GM13976 (cell line): ENCODE results near the gene NDOR1.

Source experiments
- DNase-seq: peaks from one replicate; pipeline ENCODE4 v3.0.0; 2012; ENCODE audit warnings: low spot score
- in situ Hi-C: fragments of 300-500 bp; cut with MboI; formaldehyde crosslinking; loops from one replicate; pipeline ENCODE4 v1.12.0; 2022; ENCODE audit warnings: low sequenced_read_pairs, mixed read lengths, inconsistent platforms; ENCODE audit not compliant: unreplicated experiment
- TF ChIP-seq, protein P1 (sequence below): IDR thresholded peaks from 2 replicates; pipeline ENCODE4 v1.5.1; 2012; ENCODE audit warnings: borderline replicate concordance, mild to moderate bottlenecking; ENCODE audit not compliant: insufficient read depth; ENCODE audit errors: extremely low read depth, missing control alignments, control extremely low read depth

NDOR1 gene

DNA sequence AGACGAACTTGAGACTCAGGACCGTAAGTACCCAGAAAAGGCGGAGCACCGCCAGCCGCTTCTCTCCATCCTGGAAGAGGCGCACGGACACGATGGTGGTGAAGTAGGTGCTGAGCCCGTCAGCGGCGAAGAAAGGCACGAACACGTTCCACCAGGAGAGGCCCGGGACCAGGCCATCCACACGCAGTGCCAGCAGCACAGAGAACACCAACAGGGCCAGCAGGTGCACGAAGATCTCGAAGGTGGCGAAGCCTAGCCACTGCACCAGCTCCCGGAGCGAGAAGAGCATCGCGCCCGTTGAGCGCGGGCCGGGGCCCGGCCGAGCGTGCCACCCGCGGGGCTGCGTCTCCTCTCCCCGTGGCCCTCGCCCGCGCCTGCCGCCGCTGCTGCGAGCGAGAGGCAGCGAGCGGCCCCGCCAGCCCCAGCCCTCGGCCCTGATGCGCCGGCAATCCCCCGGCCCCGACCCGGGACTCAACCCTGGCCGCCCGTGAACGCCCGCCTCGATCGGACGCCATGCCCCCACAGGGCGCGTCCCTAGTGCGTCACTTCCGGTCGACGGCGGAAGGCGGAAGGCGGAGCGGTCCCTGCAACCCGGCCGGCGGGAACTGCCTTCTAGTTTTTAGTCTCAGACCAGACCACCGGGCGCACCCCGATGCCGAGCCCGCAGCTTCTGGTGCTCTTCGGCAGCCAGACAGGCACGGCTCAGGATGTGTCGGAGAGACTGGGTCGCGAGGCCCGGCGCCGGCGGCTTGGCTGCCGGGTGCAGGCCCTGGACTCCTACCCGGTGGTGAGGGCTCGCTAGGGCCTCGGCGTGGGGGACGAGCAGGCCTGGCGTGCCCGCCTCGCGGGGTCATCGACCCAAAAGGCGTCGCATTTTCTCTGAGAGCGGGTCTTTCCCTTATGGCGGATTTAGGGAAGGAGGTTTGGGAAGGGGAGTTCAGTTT, at the start of gene NDOR1, which contains the start of gene TMEM203:
TSS of gene NDOR1 (plus strand) at position 575 of the 944 bp plus-strand sequence. CDS start at position 653, 78 bp downstream.
TSS of gene TMEM203 (minus strand) at position 523 of the 944 bp plus-strand sequence. CDS start at position 289, 234 bp downstream.
- TF ChIP-seq, protein P1, sequence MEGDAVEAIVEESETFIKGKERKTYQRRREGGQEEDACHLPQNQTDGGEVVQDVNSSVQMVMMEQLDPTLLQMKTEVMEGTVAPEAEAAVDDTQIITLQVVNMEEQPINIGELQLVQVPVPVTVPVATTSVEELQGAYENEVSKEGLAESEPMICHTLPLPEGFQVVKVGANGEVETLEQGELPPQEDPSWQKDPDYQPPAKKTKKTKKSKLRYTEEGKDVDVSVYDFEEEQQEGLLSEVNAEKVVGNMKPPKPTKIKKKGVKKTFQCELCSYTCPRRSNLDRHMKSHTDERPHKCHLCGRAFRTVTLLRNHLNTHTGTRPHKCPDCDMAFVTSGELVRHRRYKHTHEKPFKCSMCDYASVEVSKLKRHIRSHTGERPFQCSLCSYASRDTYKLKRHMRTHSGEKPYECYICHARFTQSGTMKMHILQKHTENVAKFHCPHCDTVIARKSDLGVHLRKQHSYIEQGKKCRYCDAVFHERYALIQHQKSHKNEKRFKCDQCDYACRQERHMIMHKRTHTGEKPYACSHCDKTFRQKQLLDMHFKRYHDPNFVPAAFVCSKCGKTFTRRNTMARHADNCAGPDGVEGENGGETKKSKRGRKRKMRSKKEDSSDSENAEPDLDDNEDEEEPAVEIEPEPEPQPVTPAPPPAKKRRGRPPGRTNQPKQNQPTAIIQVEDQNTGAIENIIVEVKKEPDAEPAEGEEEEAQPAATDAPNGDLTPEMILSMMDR, result no peak
- peak; percentile 98 for DNase-seq
- in situ Hi-C loops, result no loop called here

DNA sequence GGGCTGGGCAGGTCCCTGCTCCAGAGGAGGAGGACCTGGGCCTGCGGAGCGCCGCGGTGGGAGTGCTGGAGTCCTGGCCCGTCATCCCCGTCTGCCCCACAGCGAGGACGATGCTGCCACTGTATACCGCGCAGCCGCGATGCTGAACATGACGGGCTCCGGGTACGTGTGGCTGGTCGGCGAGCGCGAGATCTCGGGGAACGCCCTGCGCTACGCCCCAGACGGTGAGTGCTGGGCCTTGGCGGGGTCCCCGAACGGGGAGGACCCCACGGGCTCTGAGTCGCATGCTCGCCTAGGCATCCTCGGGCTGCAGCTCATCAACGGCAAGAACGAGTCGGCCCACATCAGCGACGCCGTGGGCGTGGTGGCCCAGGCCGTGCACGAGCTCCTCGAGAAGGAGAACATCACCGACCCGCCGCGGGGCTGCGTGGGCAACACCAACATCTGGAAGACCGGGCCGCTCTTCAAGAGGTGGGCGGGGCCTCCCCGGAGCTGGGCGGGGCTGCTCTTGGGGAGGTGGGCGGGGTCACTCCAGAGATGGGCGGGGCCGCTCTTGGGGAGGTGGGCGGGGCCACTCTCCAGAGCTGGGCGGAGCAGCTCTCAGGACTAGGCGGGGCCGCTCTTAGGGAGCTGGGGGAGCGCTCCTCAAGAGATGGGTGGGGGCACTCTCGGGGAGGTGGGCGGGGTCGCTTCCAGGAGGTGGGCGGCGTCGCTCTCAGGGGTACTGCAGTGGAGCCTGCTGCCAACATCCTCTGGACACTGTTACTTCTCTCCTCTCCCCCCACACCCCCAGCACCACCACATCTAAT, 48.7 kb upstream of the NDOR1 start:
- TF ChIP-seq, protein P1, result no peak
- peak; percentile 89 for DNase-seq
- in situ Hi-C loops, result no loop called here

DNA sequence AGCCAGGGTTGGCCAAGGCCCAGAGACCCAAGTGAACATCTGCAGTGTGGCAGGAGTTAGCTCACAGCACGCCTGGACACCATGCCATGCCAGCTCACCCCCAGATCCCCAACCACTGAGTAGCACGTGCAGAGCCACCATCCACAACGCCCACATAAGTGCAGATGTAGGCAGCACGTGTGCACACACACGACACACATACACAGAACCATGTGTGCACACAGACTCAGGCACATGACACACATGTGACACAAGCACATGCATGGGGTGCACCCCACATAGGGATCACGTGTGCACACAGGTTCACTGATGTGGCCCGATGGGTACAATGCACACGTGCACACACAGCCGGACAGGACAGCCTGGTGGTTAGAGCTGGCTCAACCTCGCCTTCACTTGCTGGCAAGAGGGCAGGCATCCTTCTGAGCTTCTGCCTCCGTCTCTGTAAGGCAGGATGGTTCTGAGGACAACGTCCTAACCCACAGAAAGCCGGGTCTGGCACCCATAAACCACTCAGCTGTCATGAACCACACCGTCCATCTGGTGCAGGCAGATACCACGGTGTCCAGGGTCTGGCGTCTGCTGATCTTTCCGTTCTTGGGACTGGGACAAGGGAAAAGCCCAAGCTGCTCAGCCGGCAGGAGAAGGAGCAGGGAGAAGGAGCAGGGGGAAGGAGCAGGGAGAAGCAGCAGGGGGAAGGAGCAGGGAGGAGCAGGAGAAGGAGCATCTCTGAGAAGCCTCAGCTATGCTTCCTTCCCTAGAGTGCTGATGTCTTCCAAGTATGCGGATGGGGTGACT, 47.7 kb upstream of the NDOR1 start:
- in situ Hi-C loops, result no loop called here
- no peak for DNase-seq
- TF ChIP-seq, protein P1, result no peak

DNA sequence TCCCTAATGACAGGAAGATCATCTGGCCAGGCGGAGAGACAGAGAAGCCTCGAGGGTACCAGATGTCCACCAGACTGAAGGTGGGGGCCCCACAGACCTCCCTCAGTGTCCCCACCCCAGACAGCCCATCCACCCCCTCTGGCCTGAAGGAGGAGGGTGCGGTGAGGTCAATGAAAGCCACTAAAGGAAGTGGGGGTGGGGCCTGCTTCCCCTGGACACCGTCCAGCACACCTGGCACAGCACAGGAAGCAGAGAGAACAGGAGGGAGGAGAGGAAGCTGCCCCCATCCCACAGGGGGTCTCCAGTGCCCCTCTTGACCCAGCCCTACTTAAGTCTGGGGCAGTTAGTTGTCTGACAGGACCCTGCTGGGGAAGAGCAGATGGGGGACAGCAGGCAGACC, 46.9 kb upstream of the NDOR1 start:
- in situ Hi-C loops, result no loop called here
- TF ChIP-seq, protein P1, result no peak

DNA sequence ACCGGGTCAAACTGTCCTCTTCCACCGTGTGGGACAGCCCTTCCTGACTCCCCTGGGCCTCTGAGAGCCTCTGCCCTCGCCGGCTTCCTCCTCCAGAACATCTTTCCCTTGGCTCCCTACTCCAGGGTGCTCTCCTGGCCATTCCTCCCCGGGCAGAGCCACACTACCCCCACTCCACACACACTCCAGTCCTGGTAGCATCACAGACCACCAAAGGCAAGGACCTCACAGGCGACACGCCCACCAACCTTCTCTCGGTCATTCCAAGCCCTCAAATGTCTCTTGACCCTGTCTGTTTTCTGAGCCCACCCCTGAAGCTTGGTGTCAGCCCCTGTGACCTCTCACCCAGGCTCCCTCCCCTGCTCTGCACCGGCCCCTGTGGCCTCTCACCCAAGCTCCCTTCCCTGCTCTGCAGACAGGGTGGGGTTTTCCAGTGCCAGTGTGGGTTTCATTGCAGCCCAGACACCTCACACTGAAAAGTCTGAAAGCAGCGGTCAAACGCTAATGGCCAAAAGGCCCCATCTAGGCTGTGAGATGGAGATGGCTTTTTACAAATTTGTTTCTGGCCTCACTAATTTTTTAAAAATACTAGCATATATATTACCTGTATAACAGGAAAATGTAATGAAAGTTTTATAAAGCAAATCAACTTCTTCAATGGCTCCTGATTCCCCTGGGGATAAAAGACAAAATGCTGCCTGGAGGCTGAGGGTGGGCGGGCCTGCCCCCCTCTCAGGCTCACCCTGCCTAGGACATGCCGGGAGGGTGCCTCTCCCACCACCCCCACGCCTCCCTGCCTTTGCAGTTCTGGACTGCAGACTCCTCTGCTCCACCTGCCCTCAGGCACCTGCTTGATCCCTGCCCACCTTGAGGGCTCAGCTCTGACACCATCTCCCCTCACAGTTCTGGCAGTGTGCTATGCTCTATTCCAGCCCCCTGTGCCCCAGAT, 46.1 kb upstream of the NDOR1 start:
- TF ChIP-seq, protein P1, result no peak
- no peak for DNase-seq
- in situ Hi-C loops, result no loop called here

More for the DNA sequence above, 46.9 kb upstream of the NDOR1 start:
- no peak for DNase-seq
